ENCODE measurements around the gene C1QTNF2. TPM values are rescaled to one million over a fixed set of nuclear protein-coding genes. Genes with fewer than 3 reads are reported as not detected.
"Not testable (repeated sequence)": the region's sequence is repeated elsewhere in the genome, so short reads cannot be mapped to it uniquely, and the experiment has no call there.

Gene C1QTNF2
- total RNA-seq, 2 experiments from 2014 or later: not detected

GRCh38 chr5:160349249-160349934 is 21.0 kb downstream of the C1QTNF2 start:
- H3K4me1 Mint-ChIP-seq: peaks cover 2% of the 10 kb centered on the region
- CTCF ChIA-PET: interaction anchor here (2.2 kb wide), 1 partner anchor 327 kb away, joined by 11 read pairs; no protein-coding TSS in a partner anchor

GRCh38 chr5:160348080-160348479 is 22.3 kb downstream of the C1QTNF2 start:
- Mint-ChIP-seq H3K4me3 (no peak overlapping the region), H3K36me3 (no peaks in the 10 kb centered on the region), H3K27ac (no peak overlapping the region), H3K4me1 (peaks cover 8% of the 10 kb centered on the region), H3K9me3 (ENCODE audit: low read depth) (no peaks in the 10 kb centered on the region), H3K27me3 (peaks cover 2% of the 10 kb centered on the region)
- CTCF ChIA-PET: interaction anchor here (1.4 to 2.2 kb wide), 2 partner anchors 150 to 326 kb away, joined by 4 to 11 read pairs; no protein-coding TSS in a partner anchor
- DNase-seq (no peak), ATAC-seq (no peak)

More at GRCh38 chr5:160349249-160349934, 21.0 kb downstream of the C1QTNF2 start:
- no peak overlapping the region for H3K4me3 Mint-ChIP-seq
- H3K36me3 Mint-ChIP-seq: no peaks in the 10 kb centered on the region
- H3K9me3 Mint-ChIP-seq (ENCODE audit: low read depth): no peaks in the 10 kb centered on the region
- no peak for ATAC-seq
- H3K27ac Mint-ChIP-seq: no peak overlapping the region
- H3K27me3 Mint-ChIP-seq: no peaks in the 10 kb centered on the region
- DNase-seq: no peak

GRCh38 chr5:160347448-160347847 is 23.0 kb downstream of the C1QTNF2 start:
- ATAC-seq (no peak), DNase-seq (no peak)
- H3K4me3 Mint-ChIP-seq: no peak overlapping the region
- no peaks in the 10 kb centered on the region for H3K36me3 Mint-ChIP-seq
- peaks cover 2% of the 10 kb centered on the region for H3K27me3 Mint-ChIP-seq
- H3K4me1 Mint-ChIP-seq: peaks cover 8% of the 10 kb centered on the region
- no peaks in the 10 kb centered on the region for H3K9me3 Mint-ChIP-seq (ENCODE audit: low read depth)
- CTCF ChIA-PET: interaction anchor here (1.4 to 2.2 kb wide), 2 partner anchors 149 to 325 kb away, joined by 4 to 11 read pairs; no protein-coding TSS in a partner anchor
- no peak overlapping the region for H3K27ac Mint-ChIP-seq

DNA sequence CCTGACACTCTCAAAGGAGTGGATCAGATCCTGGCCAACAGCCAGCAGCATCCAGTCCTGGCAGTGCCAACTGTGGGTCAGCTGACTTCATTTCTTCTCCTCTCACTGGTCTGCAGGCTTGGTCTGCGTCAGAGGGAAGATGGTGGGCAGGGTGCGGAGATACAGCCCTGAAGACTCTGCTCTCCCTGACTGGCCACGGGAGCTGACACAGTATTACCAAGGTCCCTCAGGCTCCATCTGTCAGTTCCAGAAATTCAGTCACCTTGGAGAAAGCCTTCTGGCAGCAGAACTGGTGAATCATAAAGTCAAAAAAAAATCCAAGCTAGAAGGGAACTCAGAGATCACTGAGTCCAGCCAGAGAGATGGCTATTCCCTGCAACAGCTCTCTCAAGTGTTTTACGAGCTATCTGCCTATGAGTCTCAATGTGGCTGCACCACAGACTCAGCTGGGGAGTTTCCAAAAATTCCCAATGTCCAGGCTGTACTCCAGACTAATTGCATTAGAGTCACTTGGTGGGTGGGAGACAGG is 27.9 kb downstream of the C1QTNF2 start:
- Mint-ChIP-seq H3K9me3 (ENCODE audit: low read depth) (no peaks in the 10 kb centered on the region), H3K4me3 (no peak overlapping the region), H3K4me1 (peaks cover 13% of the 10 kb centered on the region), H3K27ac (no peak overlapping the region), H3K36me3 (no peaks in the 10 kb centered on the region), H3K27me3 (peaks cover 2% of the 10 kb centered on the region)
- CTCF ChIA-PET: interaction anchor here (0.6 to 5.2 kb wide), 4 partner anchors 11 to 321 kb away, joined by 3 to 67 read pairs (median 6); no protein-coding TSS in a partner anchor
- DNase-seq (no peak), ATAC-seq (no peak)

- no peaks in the 10 kb centered on the region for H3K36me3 Mint-ChIP-seq
- no peaks in the 10 kb centered on the region for H3K9me3 Mint-ChIP-seq (ENCODE audit: low read depth)
- H3K4me1 Mint-ChIP-seq: peaks cover 13% of the 10 kb centered on the region
- peaks cover 2% of the 10 kb centered on the region for H3K27me3 Mint-ChIP-seq
- H3K4me3 Mint-ChIP-seq: no peak overlapping the region
- no peak for DNase-seq
- no peak for ATAC-seq
- CTCF ChIA-PET: interaction anchor here (0.8 to 5.2 kb wide), 4 partner anchors 10 to 319 kb away, joined by 3 to 67 read pairs (median 5); no protein-coding TSS in a partner anchor
- H3K27ac Mint-ChIP-seq: no peak overlapping the region
These were observed 29.0 kb downstream of the C1QTNF2 start for GRCh38 chr5:160341309-160341870.

DNA sequence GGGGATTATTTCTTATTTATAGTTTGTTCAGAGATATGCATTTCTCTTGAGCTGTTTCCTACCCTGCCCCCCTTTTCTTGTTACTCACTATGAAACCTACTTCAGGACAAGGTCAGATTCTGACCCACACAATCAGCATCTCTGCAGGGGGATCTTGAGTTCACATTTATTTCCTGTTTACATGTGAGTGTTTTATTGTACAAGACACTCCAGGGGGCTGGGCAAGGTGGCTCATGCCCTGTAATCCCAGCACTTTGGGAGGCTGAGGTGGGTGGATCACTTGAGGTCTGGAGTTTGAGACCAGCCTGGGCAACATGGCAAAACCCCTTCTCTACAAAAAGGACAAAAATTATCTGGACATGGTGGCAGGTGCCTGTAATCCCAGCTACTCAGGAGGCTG is 29.9 kb downstream of the C1QTNF2 start:
- not testable (repeated sequence) for H3K4me3 Mint-ChIP-seq; H3K36me3 Mint-ChIP-seq; H3K27me3 Mint-ChIP-seq; H3K27ac Mint-ChIP-seq; DNase-seq; H3K9me3 Mint-ChIP-seq (ENCODE audit: low read depth); ATAC-seq
- peaks cover 13% of the 10 kb centered on the region for H3K4me1 Mint-ChIP-seq
- CTCF ChIA-PET: interaction anchor here (1.2 kb wide), 1 partner anchor 50 kb away, joined by 3 read pairs; no protein-coding TSS in a partner anchor

- DNase-seq (no peak), ATAC-seq (no peak)
- Mint-ChIP-seq H3K9me3 (ENCODE audit: low read depth) (no peaks in the 10 kb centered on the region), H3K4me3 (no peak overlapping the region), H3K27me3 (peaks cover 8% of the 10 kb centered on the region), H3K27ac (no peak overlapping the region), H3K36me3 (no peaks in the 10 kb centered on the region), H3K4me1 (peaks cover 11% of the 10 kb centered on the region)
- CTCF ChIA-PET: no interaction called here
These were observed 30.9 kb downstream of the C1QTNF2 start for GRCh38 chr5:160339406-160340130.

DNA sequence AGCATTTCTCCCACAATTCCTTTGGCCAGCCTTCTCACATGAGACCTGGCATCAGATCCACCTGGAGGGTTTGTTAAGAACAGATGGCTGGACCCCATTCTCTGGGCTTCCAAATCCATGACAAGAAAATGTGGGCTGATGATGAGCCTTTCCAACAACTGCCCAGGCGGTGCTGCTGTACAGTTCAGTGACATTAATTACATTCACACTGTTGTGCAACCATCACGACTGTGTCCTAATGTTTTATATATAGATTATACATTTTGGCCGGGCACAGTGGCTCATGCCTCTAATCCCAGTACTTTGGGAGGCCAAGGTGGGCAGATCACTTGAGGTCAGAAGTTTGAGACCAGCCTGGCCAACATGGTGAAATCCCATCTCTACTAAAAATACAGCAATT is 35.7 kb downstream of the C1QTNF2 start:
- H3K4me3 Mint-ChIP-seq; DNase-seq; H3K9me3 Mint-ChIP-seq (ENCODE audit: low read depth); H3K27me3 Mint-ChIP-seq; H3K27ac Mint-ChIP-seq; H3K36me3 Mint-ChIP-seq; ATAC-seq; CTCF ChIA-PET; H3K4me1 Mint-ChIP-seq: not testable (repeated sequence)

GRCh38 chr5:160333721-160334120 is 36.7 kb downstream of the C1QTNF2 start:
- CTCF ChIA-PET: interaction anchor here (1.4 kb wide), 1 partner anchor 12 kb away, joined by 3 read pairs; no protein-coding TSS in a partner anchor
- ATAC-seq: no peak
- DNase-seq: no peak

GRCh38 chr5:160330212-160330611 is 40.2 kb downstream of the C1QTNF2 start:
- ATAC-seq (no peak), DNase-seq (no peak)
- peaks cover 3% of the 10 kb centered on the region for H3K27me3 Mint-ChIP-seq
- peaks cover 2% of the 10 kb centered on the region for H3K4me1 Mint-ChIP-seq
- CTCF ChIA-PET: interaction anchor here (1.3 kb wide), 1 partner anchor 12 kb away, joined by 7 read pairs; no protein-coding TSS in a partner anchor
- H3K9me3 Mint-ChIP-seq (ENCODE audit: low read depth): no peaks in the 10 kb centered on the region
- no peak overlapping the region for H3K27ac Mint-ChIP-seq
- no peak overlapping the region for H3K4me3 Mint-ChIP-seq
- no peaks in the 10 kb centered on the region for H3K36me3 Mint-ChIP-seq

More at GRCh38 chr5:160333721-160334120, 36.7 kb downstream of the C1QTNF2 start:
- no peaks in the 10 kb centered on the region for H3K36me3 Mint-ChIP-seq
- peaks cover 2% of the 10 kb centered on the region for H3K4me1 Mint-ChIP-seq
- no peaks in the 10 kb centered on the region for H3K9me3 Mint-ChIP-seq (ENCODE audit: low read depth)
- H3K27me3 Mint-ChIP-seq: peaks cover 6% of the 10 kb centered on the region
- no peak overlapping the region for H3K4me3 Mint-ChIP-seq
- no peak overlapping the region for H3K27ac Mint-ChIP-seq

- Mint-ChIP-seq H3K27ac (no peak overlapping the region), H3K4me3 (no peak overlapping the region), H3K27me3 (peaks cover 3% of the 10 kb centered on the region), H3K9me3 (ENCODE audit: low read depth) (no peaks in the 10 kb centered on the region), H3K36me3 (no peaks in the 10 kb centered on the region), H3K4me1 (peaks cover 2% of the 10 kb centered on the region)
- no peak for ATAC-seq
- DNase-seq: no peak
- CTCF ChIA-PET: interaction anchor here (0.5 kb wide), 1 partner anchor 277 kb away, joined by 3 read pairs; no protein-coding TSS in a partner anchor
These were observed 42.6 kb downstream of the C1QTNF2 start for GRCh38 chr5:160327818-160328217.

- CTCF ChIA-PET: interaction anchor here (1.4 kb wide), 1 partner anchor 17 kb away, joined by 3 read pairs; no protein-coding TSS in a partner anchor
- ATAC-seq (no peak), DNase-seq (no peak)
- no peak overlapping the region for H3K27ac Mint-ChIP-seq
- no peak overlapping the region for H3K4me3 Mint-ChIP-seq
- H3K27me3 Mint-ChIP-seq: peaks cover 3% of the 10 kb centered on the region
- H3K36me3 Mint-ChIP-seq: no peaks in the 10 kb centered on the region
- H3K4me1 Mint-ChIP-seq: peaks cover 2% of the 10 kb centered on the region
- H3K9me3 Mint-ChIP-seq (ENCODE audit: low read depth): no peaks in the 10 kb centered on the region
These were observed 43.4 kb downstream of the C1QTNF2 start for GRCh38 chr5:160326981-160327380.

GRCh38 chr5:160325716-160326115 is 44.7 kb downstream of the C1QTNF2 start:
- CTCF ChIA-PET: interaction anchor here (0.8 kb wide), 1 partner anchor 306 kb away, joined by 3 read pairs; no protein-coding TSS in a partner anchor
- Mint-ChIP-seq H3K4me3 (no peak overlapping the region), H3K4me1 (peaks cover 2% of the 10 kb centered on the region), H3K9me3 (ENCODE audit: low read depth) (no peaks in the 10 kb centered on the region), H3K27ac (no peak overlapping the region), H3K27me3 (peaks cover 3% of the 10 kb centered on the region), H3K36me3 (no peaks in the 10 kb centered on the region)
- DNase-seq (no peak), ATAC-seq (no peak)

Data from activated CD8-positive, alpha-beta memory T cell treated with anti-CD3 and anti-CD28 coated beads, Interleukin-2, amount 10 ng/mL, durations not matched to agents 7 days and 5 days (primary cell).